Measurements from ENCODE around the gene CPLANE2.

CPLANE2 gene

DNA sequence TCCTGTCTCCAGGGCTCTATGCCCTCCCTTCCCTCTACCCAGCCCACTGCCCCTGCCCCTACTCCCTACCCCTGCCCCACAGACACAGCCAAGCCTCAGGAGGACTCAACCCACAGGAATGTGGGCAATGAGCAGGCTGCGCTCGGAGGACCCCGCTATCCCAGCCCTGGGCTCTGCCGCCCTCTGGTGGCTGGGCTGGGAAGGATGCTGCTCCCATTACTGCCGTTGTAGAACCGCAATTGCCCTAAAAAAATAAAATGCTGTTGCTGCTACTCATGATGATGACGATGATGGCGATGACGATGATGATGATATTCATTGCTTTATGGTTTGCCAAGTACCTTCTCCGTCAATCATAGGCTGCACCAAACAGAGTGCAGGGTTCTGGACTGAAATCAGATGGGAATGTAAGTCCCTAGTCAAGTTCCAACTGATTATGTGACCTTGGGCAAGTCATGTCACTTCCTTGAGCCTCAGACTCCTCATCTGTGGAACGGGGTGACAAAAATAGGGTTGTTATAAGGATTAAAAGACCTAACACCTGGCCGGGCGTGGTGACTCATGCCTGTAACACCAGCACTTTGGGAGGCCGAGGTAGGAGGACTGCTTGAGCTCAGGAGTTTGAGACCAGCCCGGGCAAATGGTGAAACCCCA, 49.1 kb downstream of the CPLANE2 start:
- peak in 1 of 2 donors; percentile 54 for DNase-seq

DNA sequence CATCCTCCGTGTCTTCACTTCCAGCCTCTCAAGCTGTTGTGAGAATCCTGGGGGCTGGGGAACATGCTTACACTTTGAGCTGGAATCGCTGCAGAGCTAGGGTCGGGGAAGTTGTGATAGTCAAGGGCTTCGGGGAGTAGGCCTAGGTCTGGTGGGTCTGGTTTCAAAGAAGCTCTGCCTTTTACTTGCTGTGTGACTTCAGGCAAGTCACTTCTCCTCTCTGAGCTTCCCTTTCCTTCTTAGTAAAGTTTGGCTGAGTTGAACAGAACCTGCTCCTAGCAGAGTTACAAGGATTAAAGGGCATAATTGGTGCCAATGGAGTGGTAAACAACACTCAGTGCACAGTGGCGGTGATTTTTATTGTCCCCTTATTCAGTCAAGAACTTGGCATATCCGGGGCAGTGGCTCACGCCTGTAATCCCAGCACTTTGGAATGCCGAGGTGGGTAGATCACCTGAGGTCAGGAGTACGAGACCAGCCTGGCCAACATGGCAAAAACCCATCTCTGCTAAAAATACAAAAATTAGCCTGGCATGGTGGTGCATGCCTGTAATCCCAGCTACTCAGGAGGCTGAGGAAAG, 50.2 kb downstream of the CPLANE2 start:
- DNase-seq, result no peak

DNA sequence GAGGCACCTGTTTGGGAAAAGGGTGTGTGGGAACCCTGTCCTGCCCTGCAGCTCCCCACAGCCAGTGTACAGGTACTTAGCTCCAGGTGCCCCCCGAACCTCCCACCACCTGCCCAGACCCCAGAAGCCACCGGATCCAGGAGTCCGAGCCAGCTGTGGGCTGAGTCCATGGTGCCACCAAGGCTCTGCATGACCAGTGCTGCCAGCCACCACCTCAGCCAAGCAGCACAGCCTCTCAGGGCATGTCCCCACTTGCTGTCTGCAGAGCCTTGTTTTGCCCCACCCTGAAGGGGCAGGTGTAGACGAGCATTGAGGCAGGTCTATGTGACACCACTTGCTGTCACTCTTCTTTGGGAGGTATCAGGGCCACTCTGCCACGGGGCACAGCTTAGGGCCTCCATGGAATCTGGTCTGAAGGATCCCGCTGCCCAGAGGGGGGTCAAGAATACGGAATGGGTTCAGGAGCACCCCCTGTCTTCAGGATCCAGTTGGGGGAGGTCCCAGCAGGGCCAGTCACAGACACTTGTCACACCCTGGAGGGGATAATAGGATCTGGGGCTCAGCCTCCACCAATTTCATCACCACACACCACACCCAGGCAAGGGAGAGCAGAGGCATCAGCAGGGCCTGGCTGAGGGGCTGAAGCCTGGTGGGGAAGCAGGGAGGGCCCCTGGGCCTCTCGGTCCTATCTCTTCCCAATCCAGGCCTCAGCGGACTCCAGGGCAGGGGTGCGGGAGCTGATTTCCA, 52.3 kb downstream of the CPLANE2 start:
- no peak for DNase-seq

DNA sequence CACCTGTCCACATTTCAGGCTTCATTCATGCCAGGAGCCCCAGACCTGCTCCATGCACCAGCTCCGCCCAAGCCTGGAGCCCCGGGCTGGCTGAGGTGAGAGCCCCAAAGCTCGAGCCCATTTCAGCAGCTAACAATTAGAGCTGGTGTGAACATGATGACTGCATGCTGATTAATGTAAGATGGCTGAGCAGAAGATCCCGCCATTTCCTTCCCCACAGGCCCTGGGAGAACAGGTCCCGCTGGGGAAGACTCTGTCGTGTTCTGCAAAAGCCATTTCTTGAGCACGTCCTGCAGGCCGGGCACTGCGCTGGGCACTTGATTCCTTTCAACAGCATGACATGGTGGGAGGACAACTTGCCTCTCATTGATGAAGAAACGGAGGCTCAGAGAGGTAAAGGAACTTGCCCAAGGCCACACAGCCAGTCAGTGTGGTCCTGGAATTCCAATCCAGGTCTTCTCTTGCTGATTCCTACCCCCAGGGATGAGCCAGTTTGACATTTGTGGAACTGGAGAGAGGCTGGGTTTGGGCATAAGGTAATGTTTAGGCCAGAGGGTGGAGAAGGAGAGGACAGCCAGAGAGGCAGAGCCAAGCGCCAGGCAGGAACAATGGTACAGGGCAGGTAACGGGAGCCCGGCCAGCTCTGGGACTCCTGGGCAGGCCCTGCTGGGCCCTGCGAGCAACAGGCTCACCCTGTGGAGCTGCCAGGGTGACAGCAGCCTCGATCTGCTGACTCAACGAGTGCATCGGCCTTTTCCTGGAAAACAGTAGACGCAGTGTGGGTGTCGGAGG, 53.0 kb downstream of the CPLANE2 start:
- no peak for DNase-seq

DNA sequence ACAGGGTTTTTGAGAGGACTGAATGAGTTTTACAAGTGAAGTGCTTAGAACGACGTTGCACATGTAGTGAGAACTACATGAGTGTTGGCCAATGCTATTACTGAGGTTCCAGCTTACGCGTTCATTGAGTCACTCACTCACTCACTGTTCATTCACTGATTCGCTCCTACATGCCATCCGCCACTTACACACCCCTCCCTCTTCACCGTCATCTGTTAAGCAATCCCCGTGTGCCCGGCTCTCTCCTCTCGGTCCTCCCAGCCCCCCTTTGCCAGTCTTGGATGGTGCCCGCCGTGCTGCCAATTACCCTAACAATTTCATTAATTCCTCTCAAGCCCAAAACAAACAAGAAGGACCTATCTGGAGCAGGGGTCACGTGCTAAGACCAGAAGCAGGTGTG, 53.8 kb downstream of the CPLANE2 start:
- no peak for DNase-seq

DNA sequence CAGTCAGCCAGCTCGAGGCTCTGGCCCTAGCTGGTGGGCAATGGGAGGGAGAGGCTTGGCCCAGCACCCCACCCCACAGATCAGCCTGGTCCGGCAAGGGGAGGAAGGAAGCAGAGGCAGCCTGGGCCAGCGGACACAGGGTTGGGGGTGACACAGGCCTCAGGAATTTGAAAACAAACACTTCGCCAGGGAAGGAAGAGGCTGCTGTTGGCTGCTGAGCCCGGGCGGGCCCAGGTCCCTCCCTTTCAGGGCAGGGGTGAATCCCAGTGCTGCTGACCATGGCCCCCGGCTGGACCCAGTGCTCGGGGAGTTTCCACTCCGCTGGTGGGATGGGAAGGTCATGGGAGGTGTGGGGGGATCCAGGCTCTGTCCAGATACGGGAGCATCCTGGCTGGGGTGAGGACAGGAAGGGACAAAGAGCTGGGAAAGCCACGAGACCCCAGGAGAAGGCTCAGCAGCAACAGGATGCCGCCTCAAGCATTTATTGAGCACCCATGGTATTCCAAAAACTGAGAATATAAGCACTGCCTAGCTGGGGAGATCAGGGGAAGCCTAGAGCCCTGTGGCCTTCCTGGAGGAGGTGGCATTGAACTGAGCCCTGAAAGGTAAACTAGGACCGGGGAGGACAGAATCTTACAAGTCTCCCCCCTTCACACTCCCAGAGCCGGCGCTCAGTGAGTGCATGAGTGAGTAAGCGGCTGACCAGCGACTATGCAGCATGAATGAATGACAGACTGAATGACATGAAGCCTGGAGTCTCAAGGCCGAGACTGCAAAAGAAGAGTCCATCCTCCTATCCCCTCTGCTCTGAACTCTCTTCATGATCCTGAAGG, 54.9 kb downstream of the CPLANE2 start:
- no peak for DNase-seq

All from hippocampal formation (tissue), 2 donors.